NCI-H187 treated with DMSO at 0.1 percent for 48 hours (cell line): ENCODE results near the gene AOX1.
"Not testable (repeated sequence)": the region's sequence is repeated elsewhere in the genome, so short reads cannot be mapped to it uniquely, and the experiment has no call there.

Source experiments
- DNase-seq: peaks from one replicate; lab custom pipeline; 2025; lab: John Stamatoyannopoulos, UW

AOX1 gene

DNA sequence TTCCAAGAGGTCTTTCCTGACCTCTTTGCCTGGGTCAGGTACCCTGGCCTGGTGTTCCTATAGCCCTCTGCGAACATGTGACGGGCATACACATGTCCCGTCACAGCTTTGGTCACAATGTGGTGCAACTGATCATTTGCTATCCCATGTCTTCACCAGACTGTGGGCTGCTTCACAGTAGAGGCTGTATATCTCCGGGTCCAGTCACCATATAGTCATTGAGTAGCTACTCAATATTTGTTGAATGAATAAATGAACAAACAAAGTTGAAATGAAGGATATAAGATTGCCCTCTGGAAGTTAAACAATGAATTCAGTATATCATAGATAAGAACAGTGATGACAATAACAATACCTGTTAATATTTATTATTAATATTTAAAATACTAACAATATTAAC lies 16.8 kb downstream of the AOX1 start:
- DNase-seq, result no peak

- no peak for DNase-seq
These were observed 18.2 kb downstream of the AOX1 start for GRCh38 chr2:200603972-200604371.

DNA sequence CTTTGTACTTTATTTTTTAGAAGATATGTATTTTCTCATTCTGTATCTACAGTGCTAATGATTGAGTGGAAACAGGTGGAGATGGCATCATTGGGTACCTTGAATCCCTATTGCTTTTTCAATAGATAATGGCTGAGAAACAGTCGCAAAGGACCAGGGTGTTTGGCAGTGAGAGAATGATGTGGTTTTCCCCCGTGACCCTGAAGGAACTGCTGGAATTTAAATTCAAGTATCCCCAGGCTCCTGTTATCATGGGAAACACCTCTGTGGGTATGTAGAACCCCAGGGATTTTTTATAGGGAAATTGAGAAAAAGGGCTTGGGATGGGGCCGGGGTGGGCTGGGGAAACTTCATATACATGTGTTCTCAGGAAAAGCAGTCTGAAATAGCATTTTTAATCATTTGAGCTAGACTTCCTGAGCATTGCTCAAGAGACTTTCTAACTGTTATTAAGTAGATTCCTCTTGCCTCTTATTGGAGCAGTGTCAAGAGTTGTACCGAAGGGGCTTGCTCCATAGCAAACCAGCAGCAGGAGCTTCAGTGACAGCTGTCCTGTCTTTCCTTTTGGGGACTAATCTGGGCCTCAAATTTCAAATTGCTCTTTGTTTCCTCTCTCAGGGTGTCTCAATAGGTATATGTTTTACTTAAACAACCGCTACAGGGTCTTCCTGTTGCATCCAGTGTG lies 18.9 kb downstream of the AOX1 start:
- no peak for DNase-seq

GRCh38 chr2:200608341-200609027 lies 22.7 kb downstream of the AOX1 start:
- DNase-seq, result no peak

GRCh38 chr2:200609028-200609614 lies 23.3 kb downstream of the AOX1 start:
- DNase-seq, result no peak

GRCh38 chr2:200610217-200610616 lies 24.4 kb downstream of the AOX1 start:
- DNase-seq, result not testable (repeated sequence)

- DNase-seq, result no peak
These were observed 27.9 kb downstream of the AOX1 start for GRCh38 chr2:200613692-200614091.

DNA sequence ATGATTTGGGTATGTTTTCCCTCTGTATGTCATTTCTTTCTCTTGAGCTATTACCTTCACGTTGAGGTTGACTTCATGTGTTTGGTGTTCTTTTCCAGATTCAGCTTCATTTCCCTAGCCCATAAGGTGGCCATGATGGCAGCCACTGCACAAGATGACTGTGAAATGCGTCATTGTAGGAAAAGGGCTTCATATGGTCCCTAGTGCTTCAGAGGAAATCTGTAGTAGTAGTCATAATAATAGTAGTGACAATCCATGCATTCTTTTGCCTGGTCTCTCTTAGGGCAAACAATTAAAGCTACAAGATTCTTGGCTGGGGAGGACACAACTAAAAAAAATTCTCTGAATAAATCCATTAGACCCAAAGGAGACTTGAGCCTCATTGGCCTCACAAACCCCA lies 28.4 kb downstream of the AOX1 start:
- no peak for DNase-seq

GRCh38 chr2:200615247-200615646 lies 29.4 kb downstream of the AOX1 start:
- no peak for DNase-seq

DNA sequence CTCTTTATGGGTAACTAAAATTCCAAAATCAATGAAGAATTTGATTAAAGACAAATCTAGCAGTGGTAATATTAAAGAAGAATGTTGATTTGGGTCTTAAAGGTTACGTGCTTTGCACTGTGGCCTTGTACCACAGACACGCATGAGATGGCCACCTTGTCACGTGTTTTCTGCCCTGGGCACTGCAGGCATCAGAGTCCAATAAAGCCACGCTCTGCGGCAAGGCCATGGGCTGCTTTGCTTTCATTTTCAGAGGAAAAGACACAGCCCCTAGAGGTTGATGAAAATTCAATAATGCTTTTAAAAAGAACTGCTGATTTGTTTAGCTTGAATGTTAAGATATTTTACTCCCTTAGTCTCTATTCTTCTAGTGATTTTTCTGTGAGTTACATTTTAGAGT lies 30.4 kb downstream of the AOX1 start:
- no peak for DNase-seq

DNA sequence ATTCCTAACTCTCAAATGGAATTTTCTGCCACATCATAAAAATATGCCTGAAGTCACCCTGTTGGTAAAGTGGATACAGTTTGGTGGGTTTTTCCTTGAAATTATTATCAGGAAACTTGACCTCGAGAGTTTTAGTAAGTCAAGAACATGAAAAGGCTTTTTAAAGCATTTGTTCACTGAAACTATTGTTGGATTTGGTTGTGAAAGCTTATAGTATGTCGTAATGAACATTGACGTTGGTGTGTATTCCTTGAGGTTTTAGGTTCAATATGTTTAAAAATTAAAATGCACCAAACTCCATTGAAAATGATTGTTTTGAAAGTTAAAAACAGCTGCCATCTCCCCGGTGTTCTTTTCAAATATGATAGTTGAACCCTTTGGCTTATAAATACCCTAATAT lies 30.8 kb downstream of the AOX1 start:
- no peak for DNase-seq

GRCh38 chr2:200617156-200618053 lies 31.6 kb downstream of the AOX1 start:
- DNase-seq, result no peak

- DNase-seq, result no peak
These were observed 32.2 kb downstream of the AOX1 start for GRCh38 chr2:200618054-200618419.

GRCh38 chr2:200618590-200619021 lies 32.8 kb downstream of the AOX1 start:
- DNase-seq, result no peak

GRCh38 chr2:200619279-200619678 lies 33.5 kb downstream of the AOX1 start:
- no peak for DNase-seq

DNA sequence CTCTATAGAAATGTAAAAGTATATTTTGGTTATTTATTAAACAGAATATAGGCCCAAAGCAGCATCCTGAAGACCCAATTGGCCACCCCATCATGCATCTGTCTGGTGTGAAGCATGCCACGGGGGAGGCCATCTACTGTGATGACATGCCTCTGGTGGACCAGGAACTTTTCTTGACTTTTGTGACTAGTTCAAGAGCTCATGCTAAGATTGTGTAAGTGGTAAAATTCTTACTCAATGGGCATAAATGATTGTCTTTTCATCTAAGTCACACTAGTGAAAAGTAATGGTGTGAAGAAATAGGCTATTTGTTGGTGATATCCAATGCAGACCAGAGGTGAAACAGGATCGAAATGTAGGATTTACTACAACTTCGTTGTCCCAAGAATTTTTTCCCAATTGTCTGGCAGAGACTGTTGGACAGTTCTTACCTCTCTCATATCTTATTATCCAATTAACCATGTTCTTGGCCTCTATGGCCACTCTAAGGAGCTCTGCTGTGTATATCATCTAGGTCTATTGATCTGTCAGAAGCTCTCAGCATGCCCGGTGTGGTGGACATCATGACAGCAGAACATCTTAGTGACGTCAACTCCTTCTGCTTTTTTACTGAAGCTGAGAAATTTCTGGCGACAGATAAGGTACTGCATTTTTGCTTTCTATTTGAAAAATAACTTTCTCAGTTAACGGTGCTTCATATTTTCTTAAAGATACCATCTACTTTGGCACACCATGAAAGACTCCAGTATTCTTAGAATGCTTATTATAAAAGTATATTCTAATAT lies 35.0 kb downstream of the AOX1 start:
- no peak for DNase-seq

DNA sequence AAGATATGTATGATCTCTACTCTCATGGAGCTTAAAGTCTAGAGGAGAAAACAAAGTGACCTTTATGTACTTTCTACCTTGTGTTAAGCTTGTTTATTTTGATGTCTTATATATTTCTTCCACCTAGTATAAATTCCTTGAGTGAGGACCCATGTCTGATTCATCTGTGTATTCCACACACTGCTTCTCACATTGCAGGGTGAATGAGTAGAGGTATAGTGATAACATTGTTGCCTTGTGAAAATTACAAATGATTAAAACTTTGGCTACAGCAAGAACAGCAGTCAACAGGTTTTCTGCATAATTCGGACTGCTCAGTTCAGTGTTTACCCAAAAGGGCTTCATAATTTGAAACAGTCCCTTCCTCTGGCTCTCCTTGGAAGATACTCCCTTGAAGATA lies 36.3 kb downstream of the AOX1 start:
- no peak for DNase-seq

DNA sequence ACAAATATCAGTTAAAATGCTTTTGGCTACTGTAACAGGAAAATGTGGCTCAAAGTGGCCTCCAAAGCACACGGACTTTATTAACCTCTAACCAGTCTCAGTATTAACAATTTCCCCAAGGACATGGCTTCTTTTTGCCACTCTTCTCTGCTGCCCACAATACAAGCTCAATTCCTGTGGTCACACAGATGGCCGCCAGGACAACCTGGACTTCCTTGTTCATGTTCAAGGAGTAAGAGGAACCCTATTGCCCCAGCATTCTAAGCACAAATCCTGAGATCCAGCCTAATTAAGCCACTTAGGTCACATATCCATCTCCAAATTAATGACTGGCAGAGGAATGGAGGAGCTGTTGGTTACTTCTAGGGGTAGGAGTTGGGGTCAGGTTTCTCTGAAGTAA lies 38.2 kb downstream of the AOX1 start:
- DNase-seq, result no peak

DNA sequence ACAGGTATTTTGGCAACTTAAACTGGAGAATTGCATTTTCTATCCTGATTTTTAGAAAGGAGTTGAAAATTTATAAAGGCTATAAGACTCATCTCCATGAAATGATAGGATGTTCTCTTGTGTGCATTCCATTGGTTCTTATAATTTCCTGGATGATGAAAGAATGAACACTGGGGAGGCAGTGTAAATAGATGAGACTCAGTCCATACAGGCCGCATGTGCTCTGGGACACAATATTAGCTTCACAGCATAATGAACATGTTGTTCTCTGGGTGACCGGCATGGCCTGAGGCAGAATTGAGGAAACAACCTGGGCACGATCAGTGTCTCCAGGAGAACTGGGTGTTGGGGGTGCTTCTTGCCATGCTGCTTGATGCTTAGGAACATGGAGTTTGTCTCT lies 38.8 kb downstream of the AOX1 start:
- DNase-seq, result no peak

DNA sequence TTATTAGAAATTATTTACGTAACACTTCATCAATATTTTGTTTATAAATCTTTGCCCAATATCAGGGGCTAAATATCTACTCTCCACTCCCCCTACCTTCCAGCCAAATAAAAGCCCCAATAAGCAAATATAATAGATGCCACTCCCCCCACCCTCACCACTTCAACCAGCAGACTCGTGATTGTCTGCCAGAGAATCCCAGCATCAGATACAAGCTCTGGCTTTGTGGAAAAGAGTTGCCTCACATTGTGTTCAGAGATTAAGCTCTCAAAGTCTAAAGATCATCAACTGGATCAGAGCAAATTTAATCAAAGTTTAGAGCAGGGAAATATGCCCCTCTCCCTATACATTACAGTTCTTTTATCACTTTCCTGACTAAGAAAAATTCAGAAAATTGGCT lies 39.5 kb downstream of the AOX1 start:
- DNase-seq, result no peak

DNA sequence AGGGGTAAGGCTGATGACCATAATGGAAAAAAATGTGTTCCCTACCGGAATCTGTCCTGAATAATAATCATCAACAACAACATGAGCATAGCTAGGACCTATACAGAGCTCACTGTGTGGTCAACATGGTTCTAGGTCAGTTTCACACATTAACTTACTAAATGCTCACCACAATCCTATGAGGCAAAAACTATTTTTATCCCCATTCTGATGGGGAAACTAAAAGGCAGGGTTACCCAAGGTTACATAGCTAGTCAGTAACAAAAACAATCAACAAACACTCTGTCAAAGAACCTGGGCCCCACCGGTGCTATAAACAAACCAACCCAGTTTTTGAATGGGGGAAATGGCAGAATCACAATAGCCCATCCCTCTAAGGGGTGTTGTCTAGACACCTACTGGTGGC lies 40.1 kb downstream of the AOX1 start:
- no peak for DNase-seq
